GM12878 (cell line): Measurements from ENCODE around the gene SRRM5. TPM values are rescaled to one million over a fixed set of nuclear protein-coding genes. Genes with fewer than 3 reads are reported as not detected.

Source experiments
- ATAC-seq: fragments of 200-7000 bp; cut with Tn5 transposase; 3 replicates; pipeline ENCODE4 v1.9.1; 2020; ENCODE audit warnings: mild to moderate bottlenecking, moderate library complexity
- BruUV-seq: library from RNA; stranded (reverse); fragments of 400-500 nt; replicated peaks from 2 replicates; lab custom pipeline; 2021; lab: Mats Ljungman, UMichigan
- CTCF ChIA-PET: fragments of 300-600 bp; sonication (Branson Sonifier 250); formaldehyde crosslinking; extraction: SDS; loops from one replicate; lab custom pipeline; 2021; ENCODE audit warnings: inconsistent platforms; lab: Yijun Ruan, JAX
- POLR2A ChIA-PET: fragments of 350-600 bp; formaldehyde crosslinking; extraction: SDS; loops from one replicate; lab custom pipeline; 2021; ENCODE audit warnings: inconsistent platforms; lab: Charles Lee
- RAD21 ChIA-PET: fragments of 300-600 bp; sonication (Branson Sonifier 250); formaldehyde crosslinking; loops from one replicate; lab custom pipeline; 2023; ENCODE audit warnings: antibody characterized with exemption; ENCODE audit not compliant: unreplicated experiment; lab: Charles Lee
- SMC1A ChIA-PET: fragments of 300-600 bp; sonication (Branson Sonifier 250); formaldehyde crosslinking; loops from one replicate; lab custom pipeline; 2023; ENCODE audit not compliant: unreplicated experiment, uncharacterized antibody; lab: Charles Lee
- DNase-seq: peaks from one replicate; pipeline ENCODE4 v3.0.0-alpha.2; 2011; ENCODE audit warnings: low read depth, low spot score
- FAIRE-seq: peaks from 3 replicates; lab custom pipeline; 2011; peaks lifted over from hg19 to GRCh38; lab: Jason Lieb, UNC
- H2AFZ ChIP-seq: 2 replicates; pipeline ENCODE4 v1.6.0; 2011; ENCODE audit warnings: low read depth, low read length, control low read depth; ENCODE audit not compliant: control insufficient read depth
- H3K27ac ChIP-seq: 2 replicates; pipeline ENCODE4 v1.5.1; 2011; ENCODE audit warnings: control low read depth; ENCODE audit not compliant: control insufficient read depth, insufficient read depth
- H3K27me3 ChIP-seq, 2 experiments: replicated peaks in 1 of 2; 2 replicates each; pipeline versions ENCODE4 v1.6.0 to v1.6.1; 2011; ENCODE audit warnings: low read length in 1 of 2; ENCODE audit not compliant: control insufficient read depth in 2 of 2, insufficient read depth in 2 of 2
- H3K36me3 ChIP-seq, 2 experiments: 2 replicates each; pipeline ENCODE4 v1.5.1; 2011; ENCODE audit warnings: low read length in 1 of 2; ENCODE audit not compliant: control insufficient read depth in 2 of 2, insufficient read depth in 2 of 2
- H3K4me1 ChIP-seq: 2 replicates; pipeline ENCODE4 v1.6.1; 2011; ENCODE audit warnings: mild to moderate bottlenecking, low read length, moderate library complexity, mixed read lengths; ENCODE audit not compliant: control insufficient read depth, insufficient read depth
- H3K4me2 ChIP-seq: 2 replicates; pipeline ENCODE4 v1.6.0; 2011; ENCODE audit warnings: control low read depth; ENCODE audit not compliant: control insufficient read depth, insufficient read depth
- H3K4me3 ChIP-seq: fragments of 200-600 bp; sonication (generic); 2 replicates; pipeline ENCODE4 v1.5.1; 2016
- H3K79me2 ChIP-seq: 2 replicates; pipeline ENCODE4 v1.6.0; 2011; ENCODE audit warnings: low read length; ENCODE audit not compliant: control insufficient read depth, insufficient read depth
- H3K9ac ChIP-seq: 2 replicates; pipeline ENCODE4 v1.8.0; 2011; ENCODE audit warnings: low read length, control low read depth, mixed read lengths; ENCODE audit not compliant: control insufficient read depth, insufficient read depth
- H3K9me3 ChIP-seq: replicated peaks from 3 replicates; pipeline ENCODE4 v1.5.1; 2011; ENCODE audit warnings: mild to moderate bottlenecking, low read length; ENCODE audit not compliant: control insufficient read depth, insufficient read depth
- H4K20me1 ChIP-seq: 2 replicates; pipeline ENCODE4 v1.6.0; 2011; ENCODE audit not compliant: control insufficient read depth, insufficient read depth
- ASH2L ChIP-seq: fragments of 300-600, 200-600 bp; sonication (generic); IDR thresholded peaks from 2 replicates; pipeline ENCODE4 v1.6.1; 2017; ENCODE audit warnings: low read depth, mild to moderate bottlenecking, borderline replicate concordance
- HCFC1 ChIP-seq: fragments of 150-350 bp; IDR thresholded peaks from 2 replicates; pipeline ENCODE4 v1.6.1; 2014; ENCODE audit warnings: low read length
- HSF1 ChIP-seq: fragments of 150-350 bp; IDR thresholded peaks from 2 replicates; pipeline ENCODE4 v1.6.1; 2014; ENCODE audit warnings: mild to moderate bottlenecking, low read depth, low read length
- JUND ChIP-seq: IDR thresholded peaks from 2 replicates; pipeline ENCODE4 v1.6.1; 2012; ENCODE audit warnings: low read depth, mild to moderate bottlenecking, low read length, improper control_type of control experiment, moderate library complexity
- NFYA ChIP-seq: IDR thresholded peaks from 2 replicates; pipeline ENCODE4 v1.6.1; 2011; ENCODE audit warnings: low read depth, mild to moderate bottlenecking, low read length, improper control_type of control experiment, borderline replicate concordance
- NR2C1 ChIP-seq: fragments of 450-650 bp; IDR thresholded peaks from 2 replicates; pipeline ENCODE4 v1.6.1; 2017; ENCODE audit warnings: antibody characterized with exemption, mild to moderate bottlenecking, moderate library complexity
- NRF1 ChIP-seq: conservative IDR thresholded peaks from 2 replicates; pipeline ENCODE4 v1.6.1; 2011; ENCODE audit warnings: mild to moderate bottlenecking, low read depth, low read length, improper control_type of control experiment
- RBBP5 ChIP-seq: fragments of 200-600 bp; sonication (generic); conservative IDR thresholded peaks from 2 replicates; pipeline ENCODE4 v1.6.1; 2016
- RCOR1 ChIP-seq: conservative IDR thresholded peaks from 2 replicates; pipeline ENCODE4 v1.6.1; 2012; ENCODE audit warnings: low read depth, low read length, improper control_type of control experiment
- SIN3A ChIP-seq: IDR thresholded peaks from 2 replicates; pipeline ENCODE4 v1.6.1; 2012; ENCODE audit warnings: low read depth, low read length, improper control_type of control experiment
- SUPT20H ChIP-seq: IDR thresholded peaks from 2 replicates; pipeline ENCODE4 v1.6.1; 2011; ENCODE audit warnings: low read depth, mild to moderate bottlenecking, low read length, moderate library complexity, borderline replicate concordance; ENCODE audit not compliant: control insufficient read depth
- TBL1XR1 ChIP-seq: IDR thresholded peaks from 2 replicates; pipeline ENCODE4 v1.6.1; 2012; ENCODE audit warnings: low read depth, low read length, improper control_type of control experiment
- ZNF24 ChIP-seq: fragments of 450-650 bp; IDR thresholded peaks from 2 replicates; pipeline ENCODE4 v1.6.1; 2017; ENCODE audit warnings: antibody characterized with exemption, mild to moderate bottlenecking
- WGBS: methylation state at CpG from one replicate; pipeline ENCODE4 v1.1.6; 2016; ENCODE audit warnings: low lambda C conversion rate; ENCODE audit not compliant: insufficient replicate concordance, insufficient coverage; ENCODE audit errors: missing lambda C conversion rate; 5-methylcytosine and 5-hydroxymethylcytosine counted together
- in situ Hi-C: fragments of 300-500 bp; cut with MboI; formaldehyde crosslinking; loops from 9 replicates; pipeline ENCODE4 v1.14.3; 2018; ENCODE audit warnings: mixed read lengths
- intact Hi-C: fragments of 100-400 bp; cut with micrococcal nuclease; formaldehyde crosslinking; loops from one replicate; pipeline ENCODE4 v1.14.2; 2022; ENCODE audit not compliant: unreplicated experiment
- polyA plus RNA-seq, 11 experiments: library from polyadenylated mRNA; depleted of rRNA in 4 of 11; unstranded in 6 of 11; stranded (reverse) in 5 of 11; fragments of >200 nt; fragmentation: Nextera tagmentation in 4 of 11; fragmentation: Illumina TruSeq in 1 of 11; extraction: Ambion mirVana in 4 of 11; extraction: Trizol in 1 of 11; gene quantifications; 1 replicate in 1 of 11; 2 replicates in 10 of 11; pipeline versions ENCODE4 v1.2.1 to v1.2.3, GENCODE V29; 2011 to 2016; ENCODE audit warnings: inconsistent platforms in 2 of 11, missing spikeins in 2 of 11, low read depth in 1 of 11
- total RNA-seq, 4 experiments: library from RNA; depleted of rRNA in 3 of 4; stranded (reverse); fragments of >200 nt in 3 of 4; fragmentation: Illumina TruSeq in 1 of 4; extraction: Trizol in 1 of 4; gene quantifications; 2 replicates each; pipeline versions ENCODE4 v1.2.1 to v1.2.3, GENCODE V29; 2013 to 2021

SRRM5 gene
- total and polyA plus RNA-seq, 10 of the 15 experiments (the other 5 are each of a cell fraction or from before 2014, with no cell fraction given), result 0.06 to 0.38 (median 0.24) TPM; not detected in 2

DNA sequence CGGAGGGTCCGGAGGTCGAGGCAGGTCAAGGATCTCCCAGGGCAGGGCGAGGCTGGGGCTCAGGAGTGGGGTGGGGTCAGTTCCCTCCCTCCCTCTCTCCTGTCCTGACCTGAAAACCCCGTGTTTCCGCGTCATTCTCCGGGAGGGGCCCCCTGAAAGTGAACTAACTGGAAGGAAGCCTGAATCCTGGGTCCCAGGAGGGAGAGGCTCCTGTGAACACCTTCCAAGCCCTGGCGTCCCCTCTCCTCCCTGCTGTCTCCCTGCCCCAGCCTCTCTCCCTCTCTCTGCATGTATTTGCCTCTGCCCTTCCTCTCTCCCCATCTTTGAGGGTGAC is 28.5 kb downstream of the SRRM5 start (continued):
- TF ChIP-seq HSF1, result no peak
- TF ChIP-seq ASH2L, result no peak
- TF ChIP-seq NFYA, result no peak
- TF ChIP-seq NR2C1, result no peak
- no peak for TF ChIP-seq NRF1

DNA sequence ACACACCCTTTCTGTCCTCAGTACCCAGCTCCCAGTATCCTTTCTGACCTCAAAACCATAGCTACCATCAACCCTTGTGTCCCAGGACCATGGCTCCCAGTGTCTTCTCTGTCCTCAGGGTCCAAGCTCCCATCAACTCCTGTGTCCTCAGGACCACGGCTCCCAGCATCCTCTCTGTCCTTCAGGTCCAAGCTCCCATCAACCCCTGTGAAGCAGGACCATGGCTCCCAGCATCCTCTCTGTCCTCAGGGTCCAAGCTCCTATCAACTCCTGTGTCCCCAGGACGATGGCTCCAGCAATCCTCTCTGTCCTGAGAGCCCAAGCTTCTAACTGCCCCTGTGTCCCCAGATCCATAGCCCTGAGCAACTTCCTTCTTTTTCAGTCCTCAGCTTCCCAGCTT is 29.4 kb downstream of the SRRM5 start:
- ChIA-PET RAD21 (interaction anchor here (0.7 kb wide), 1 partner anchor 209 kb away, joined by 3 read pairs; no protein-coding TSS in a partner anchor), SMC1A (no interaction called here), CTCF (interaction anchor here (0.8 to 0.9 kb wide), 2 partner anchors 11 to 121 kb away, joined by 3 to 5 read pairs; no protein-coding TSS in a partner anchor), POLR2A (no interaction called here)
- no peak overlapping the region for H3K4me3 ChIP-seq
- no peak overlapping the region for H3K9ac ChIP-seq
- H4K20me1 ChIP-seq, result no peaks in the 10 kb centered on the region
- no peak for TF ChIP-seq SIN3A
- no peak for TF ChIP-seq HCFC1
- no peak for TF ChIP-seq JUND
- no peak for TF ChIP-seq ZNF24
- no peak for TF ChIP-seq RCOR1
- no peak for TF ChIP-seq SUPT20H
- no peak for TF ChIP-seq TBL1XR1
- no peak for TF ChIP-seq RBBP5
- H3K27me3 ChIP-seq, result peaks cover 10 to 16% of the 10 kb centered on the region in 2 experiments
- DNase-seq, result no peak
- H3K4me2 ChIP-seq, result no peak overlapping the region
- no peaks in the 10 kb centered on the region for H3K79me2 ChIP-seq
- intact Hi-C loops, result no loop called here
- no peak for FAIRE-seq
- no peak overlapping the region for H2AFZ ChIP-seq
- no peak overlapping the region for H3K27ac ChIP-seq
- 14% methylated on average over 2 of the region's 2 CpGs for WGBS
- H3K4me1 ChIP-seq, result peaks cover 5% of the 10 kb centered on the region
- no peaks in the 10 kb centered on the region for H3K36me3 ChIP-seq
- no peaks in the 10 kb centered on the region; the same call in 1 of the 3 replicates for H3K9me3 ChIP-seq
- ATAC-seq, result no peak
- BruUV-seq, result no TSS peak
- in situ Hi-C loops, result no loop called here
